GM19025 (cell line): Measurements from ENCODE around the gene EYA2.

ENCODE experiments used
- ATAC-seq: cut with Tn5 transposase; IDR thresholded peaks from one replicate; pipeline ENCODE4 v1.9.1; 2021; ENCODE audit warnings: mild to moderate bottlenecking, low read depth, moderate library complexity; ENCODE audit not compliant: unreplicated experiment

EYA2 gene

DNA sequence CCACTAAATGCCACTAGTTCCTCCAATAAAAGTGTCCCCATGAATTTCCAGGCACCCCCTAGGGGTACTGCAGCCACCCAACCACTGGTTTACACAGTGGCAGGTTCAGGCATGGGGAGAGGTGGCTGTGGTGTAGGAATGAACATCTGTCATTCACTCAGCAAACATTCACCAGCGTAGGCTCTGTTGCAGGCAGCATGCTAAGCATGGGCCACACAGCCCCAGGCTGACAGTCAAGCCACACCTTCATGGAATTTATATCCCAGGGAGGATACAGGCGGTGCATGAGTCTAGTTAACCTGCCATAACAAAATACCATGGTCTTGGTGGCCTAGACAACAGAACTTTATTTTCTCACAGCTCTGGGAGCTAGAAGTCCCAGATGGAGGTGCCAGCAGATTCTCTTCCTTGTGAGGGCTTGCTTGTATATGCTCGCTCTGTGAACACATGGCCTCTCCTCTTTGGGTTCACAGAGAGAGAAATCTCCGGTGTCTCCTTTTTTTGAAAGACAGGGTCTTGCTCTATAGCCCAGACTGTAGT lies 135.7 kb downstream of the EYA2 start:
- ATAC-seq, result no peak

DNA sequence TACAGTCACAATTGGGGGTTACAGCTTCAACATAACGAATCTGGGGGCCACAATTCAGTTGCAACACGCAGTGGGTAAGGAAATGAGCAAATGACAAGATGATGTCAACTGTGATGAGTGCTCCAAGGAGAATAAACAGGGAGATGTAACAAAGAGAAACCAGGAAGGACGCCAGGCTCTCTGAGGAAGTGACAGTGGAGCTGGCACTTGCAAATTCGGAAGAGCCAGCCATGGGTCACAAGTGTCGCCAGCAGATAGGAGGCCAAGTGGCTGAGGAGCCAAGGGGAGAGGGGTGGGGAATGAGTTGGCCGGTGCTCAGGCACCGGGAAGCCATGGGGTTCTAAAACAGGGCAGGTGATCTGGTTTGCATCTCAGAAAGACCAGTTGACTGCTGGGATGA lies 136.4 kb downstream of the EYA2 start:
- ATAC-seq, result no peak

- no peak for ATAC-seq
Observed at GRCh38 chr20:47031821-47032220, 137.2 kb downstream of the EYA2 start.

DNA sequence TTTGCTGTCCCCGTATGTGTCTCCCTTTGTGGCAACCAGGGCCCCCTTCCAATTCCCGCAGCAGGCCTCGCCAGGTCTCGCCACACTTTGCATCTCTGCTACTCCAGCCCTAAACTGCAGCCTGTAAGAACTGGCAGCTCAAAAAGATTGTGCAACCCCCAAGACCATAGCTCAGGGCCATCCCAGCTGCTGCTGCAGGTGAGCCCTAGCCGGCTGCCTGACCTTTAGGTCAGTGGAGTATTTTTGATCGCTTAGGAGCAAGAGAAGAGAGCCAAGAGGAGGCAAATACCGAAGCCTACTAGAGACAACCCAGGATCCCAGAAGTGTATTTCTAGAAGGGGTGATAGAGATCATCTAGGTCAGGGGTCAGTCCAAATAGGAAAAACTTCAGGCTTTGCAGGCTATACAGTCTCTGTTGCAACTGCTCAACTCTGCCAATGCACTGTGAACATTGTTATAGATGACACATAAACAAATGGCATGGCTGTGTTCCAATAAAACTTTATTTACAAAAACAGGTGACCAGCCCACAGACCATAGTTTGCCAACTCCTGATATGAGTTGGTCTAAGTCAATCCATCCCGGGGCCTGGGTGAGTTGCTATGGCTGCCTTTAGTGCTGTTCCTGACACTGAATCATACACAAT lies 138.4 kb downstream of the EYA2 start:
- ATAC-seq, result no peak

GRCh38 chr20:47033665-47034064 lies 139.0 kb downstream of the EYA2 start:
- ATAC-seq, result no peak

DNA sequence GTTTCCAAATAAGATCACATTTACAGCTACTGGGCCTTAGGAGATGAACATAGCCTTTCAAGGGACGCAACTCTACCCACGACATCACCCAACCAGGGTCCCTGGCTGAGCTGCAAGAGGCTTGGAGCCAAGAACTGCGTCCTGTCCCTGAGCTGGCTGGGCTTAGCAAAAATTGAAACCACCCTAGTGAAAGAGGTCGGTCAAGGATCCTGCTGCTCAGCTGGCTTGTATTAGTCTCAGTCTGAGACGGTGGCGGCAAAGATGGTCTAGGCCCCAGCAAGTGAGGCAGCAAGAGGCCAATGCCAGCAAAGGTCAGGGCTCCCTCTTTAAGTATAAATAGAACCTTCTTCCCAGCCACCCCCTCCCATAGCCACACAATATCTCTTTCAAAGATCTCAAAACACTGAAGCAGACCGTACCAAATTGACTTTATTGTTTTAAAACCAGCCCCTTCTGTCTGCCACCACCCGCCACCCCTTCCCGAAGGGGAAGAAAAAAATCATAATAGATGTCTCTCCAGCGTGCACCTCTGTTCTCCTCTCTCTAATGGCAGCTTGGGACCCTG lies 140.5 kb downstream of the EYA2 start:
- no peak for ATAC-seq

GRCh38 chr20:47036091-47036870 lies 141.6 kb downstream of the EYA2 start:
- ATAC-seq, result no peak

DNA sequence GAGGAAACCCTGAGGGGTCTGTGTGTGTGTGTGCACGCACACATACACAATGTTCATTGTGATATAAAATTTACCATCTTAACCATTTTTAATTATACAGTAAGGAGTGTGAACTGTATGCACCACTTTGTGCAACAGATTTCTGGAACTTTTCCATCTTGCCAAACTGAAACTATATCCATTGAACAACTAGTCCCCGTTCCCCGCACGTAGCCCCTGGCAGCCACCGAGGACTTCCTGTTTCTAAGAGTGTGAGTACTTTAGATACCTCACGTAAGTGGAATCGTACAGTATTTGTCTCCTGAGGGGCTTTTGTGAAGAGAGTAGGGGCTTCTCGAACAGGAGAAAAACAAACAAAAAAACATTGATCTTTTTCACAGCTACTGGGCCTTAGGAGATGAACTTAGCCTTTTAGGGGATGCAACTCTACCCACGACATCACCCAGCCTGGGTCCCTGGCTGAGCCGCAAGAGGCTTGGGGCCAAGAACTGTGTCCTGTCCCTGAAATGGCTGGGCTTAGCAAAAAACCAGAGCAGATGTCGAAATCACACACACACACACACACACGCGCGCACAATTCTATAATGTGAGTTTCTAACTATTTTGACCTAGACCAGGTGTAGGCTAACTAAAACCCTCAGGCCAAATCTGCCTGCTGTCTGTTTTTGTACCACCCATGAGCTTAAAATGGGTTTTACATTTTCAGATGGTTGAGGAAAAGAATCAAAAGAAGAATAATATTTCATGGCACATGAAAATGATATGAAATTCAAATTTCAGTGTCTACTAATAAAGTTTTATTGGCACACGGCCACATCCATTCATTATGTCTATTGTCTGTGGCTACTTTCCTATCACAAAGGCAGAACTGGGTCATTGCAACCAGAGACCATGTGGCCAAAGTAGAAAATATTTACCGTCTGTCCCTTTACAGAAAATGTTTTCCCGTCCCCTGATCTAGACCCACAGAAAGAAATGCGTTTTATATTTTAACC lies 144.2 kb downstream of the EYA2 start:
- ATAC-seq, result no peak

DNA sequence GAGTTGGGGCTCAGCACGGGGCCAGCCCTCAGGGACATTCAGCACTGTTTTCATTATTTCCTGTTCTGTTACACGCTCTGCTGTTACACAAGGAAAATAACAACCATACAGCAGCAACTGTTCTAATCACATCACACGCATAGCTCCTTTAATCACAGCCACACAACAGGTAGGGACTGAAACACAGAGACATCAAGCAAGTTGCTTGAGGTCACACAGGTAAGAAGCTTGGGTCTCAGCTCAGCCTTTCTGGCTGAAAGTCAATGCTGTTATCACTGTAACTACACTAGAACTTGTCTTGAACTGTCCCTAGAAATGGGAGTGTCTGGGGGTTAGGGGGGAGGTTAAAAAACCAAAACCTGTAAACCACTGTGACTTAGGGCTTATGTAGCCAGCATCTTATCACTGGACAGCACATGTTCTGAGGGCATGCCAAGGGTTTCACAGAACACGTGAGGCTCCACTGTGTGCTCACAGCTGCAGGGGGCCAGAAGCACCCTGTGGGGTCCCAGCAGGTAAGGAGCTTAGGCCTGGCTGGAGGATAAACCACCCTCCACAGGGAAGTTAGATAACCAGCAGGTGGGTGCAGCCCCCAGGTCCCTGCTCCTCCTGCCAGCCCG lies 146.0 kb downstream of the EYA2 start:
- no peak for ATAC-seq

GRCh38 chr20:47041396-47041899 lies 146.8 kb downstream of the EYA2 start:
- no peak for ATAC-seq

DNA sequence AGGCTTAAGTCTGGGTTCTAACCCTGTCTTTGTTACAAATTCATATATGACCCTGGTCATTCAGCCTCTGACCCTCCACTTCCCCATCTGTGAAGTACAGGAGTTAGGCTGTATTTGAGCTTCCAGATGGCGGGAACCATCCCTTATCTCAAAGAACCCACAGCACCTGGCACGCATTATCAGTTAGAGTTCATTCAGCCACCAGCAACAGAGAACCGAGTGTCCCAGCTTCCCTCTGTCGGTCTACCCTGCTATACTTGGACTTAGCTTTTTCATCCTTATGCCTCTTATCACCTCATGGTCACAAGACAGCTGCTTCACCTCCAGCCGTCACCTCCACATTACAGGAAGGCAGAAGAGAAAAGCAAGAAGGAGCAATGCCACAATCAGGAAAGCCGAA lies 147.8 kb downstream of the EYA2 start:
- ATAC-seq, result no peak

GRCh38 chr20:47043086-47043485 lies 148.4 kb downstream of the EYA2 start:
- no peak for ATAC-seq

DNA sequence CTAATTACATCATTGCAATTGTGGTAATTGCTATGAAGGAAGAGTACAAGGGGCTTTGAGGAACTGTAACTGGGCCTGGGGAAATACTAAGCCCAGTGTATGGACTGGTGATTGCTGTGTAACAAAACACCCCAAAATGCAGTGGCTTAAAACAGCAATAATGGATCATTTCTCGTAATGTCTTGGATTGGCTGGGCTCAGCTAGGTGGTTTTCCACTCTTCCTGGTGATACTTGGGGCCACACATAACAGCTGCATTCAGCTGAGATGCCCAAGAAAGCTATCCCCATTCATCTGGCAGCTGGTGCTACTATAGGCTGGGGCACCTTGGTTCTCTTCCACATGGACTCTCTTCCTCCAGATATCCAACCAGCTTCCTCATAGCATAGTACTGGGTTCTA lies 150.3 kb downstream of the EYA2 start:
- no peak for ATAC-seq

GRCh38 chr20:47048054-47048453 lies 153.4 kb downstream of the EYA2 start:
- ATAC-seq, result no peak

DNA sequence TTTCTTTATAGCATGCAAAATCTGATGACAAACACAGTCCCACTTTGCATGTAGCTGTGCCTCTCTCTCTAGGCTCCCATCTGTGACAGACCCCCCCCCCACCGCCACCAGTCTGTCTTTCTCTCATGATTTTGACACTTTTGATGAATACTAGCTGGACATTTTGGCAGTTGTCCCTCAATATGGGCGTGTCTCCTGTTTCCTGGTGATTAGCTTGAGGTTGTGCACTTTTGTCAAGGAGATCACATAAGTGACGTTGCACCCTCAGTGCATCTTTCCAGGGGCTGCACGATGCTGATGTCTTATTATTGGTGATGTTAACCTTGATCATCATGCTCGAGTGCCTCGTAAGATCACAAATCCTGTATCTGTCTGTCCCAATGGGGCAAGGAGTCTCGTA lies 155.1 kb downstream of the EYA2 start:
- ATAC-seq, result no peak

DNA sequence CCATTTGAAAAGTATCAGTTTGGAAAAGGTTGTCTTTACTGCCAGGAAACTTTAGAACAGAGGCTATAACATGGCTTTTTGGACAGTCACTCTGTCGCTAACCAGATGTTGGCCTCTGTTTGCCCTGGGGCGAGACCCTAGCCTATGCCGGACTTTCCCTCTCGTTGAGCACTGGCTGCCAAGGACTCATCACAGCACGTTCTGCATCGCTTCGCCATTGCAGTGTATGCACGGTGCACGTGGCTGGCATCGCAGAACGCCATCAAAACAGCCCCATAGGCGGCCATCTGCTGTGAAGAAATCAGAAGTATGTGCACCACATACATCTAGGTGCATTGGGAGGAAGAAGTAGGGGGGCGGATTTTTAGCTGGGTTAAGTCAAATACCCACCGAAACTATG lies 156.4 kb downstream of the EYA2 start:
- no peak for ATAC-seq

DNA sequence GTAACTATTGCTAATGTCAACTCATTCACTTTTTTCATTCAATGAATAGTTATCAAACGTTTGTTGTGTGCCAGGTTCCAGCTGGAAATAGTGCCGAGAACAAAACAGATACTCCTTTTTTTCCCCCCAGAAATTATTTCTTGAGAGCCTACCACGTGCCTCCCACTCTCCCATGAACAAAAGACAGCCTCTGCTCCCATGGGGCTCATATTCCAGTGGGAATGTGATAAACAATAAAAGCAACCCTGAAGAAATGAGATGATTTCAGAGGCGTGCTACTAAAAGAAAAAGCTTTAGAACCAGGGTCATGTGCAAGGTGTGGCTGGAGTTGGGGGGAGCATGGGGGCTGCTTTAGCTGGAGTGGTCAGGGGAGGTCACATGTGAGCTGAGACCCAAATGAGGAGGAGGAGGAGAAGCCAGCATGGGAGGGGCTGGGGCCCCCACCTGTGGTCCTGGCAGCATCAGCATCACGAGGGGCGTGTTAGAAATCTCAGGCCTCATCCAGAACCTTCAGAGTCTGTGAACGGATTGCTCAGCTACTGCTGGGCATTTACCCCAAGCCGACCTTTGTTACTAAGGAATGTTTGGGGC lies 157.4 kb downstream of the EYA2 start:
- ATAC-seq, result no peak

DNA sequence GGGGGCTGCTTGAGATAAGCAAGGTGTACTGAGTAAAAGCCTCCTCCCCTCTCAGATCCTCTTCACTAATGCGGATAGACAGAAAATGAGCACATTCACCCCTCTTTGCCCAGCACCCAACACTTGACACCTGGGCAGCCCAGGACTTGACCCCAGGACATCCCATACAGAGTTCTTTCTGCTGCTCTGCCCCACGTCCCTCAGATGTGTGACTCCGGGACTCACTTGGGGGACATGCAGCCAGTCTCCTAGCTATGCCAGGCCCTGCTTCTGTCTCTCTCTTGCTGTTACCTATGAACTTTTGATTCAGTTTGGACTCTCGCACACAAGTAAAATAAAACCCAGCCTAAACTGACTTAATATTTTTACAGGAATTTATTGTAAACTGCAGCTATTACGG lies 159.9 kb downstream of the EYA2 start:
- no peak for ATAC-seq

DNA sequence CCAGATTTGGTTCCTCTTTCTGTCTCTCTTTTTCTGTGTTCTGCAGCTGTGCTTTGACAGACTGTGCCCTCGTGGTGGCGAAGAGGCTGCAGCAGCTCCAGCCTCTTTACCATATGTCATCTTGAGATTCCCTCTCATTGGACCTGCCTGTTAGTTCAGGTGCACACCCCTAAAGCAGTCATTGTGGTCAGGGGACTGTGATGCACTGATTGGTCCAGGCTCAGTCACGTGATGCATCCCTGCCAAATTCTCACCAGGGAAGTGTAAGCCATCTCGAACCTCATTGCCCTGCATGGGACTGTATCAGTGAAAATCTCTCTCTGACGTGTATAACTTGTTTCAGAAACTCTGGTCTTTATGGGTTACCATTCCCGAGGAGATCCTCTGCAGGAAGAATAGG lies 160.3 kb downstream of the EYA2 start:
- no peak for ATAC-seq
